H1 (cell line): ENCODE data around the gene EZH2. TPM values are rescaled to one million over a fixed set of nuclear protein-coding genes. Genes with fewer than 3 reads are reported as not detected.

ENCODE experiments used
- CTCF ChIA-PET: fragments of 300-600 bp; sonication (Branson Sonifier 250); formaldehyde crosslinking; loops from one replicate; lab custom pipeline; 2021; ENCODE audit not compliant: partially characterized antibody; lab: Charles Lee
- POLR2A ChIA-PET: fragments of 300-600 bp; sonication (Branson Sonifier 250); formaldehyde crosslinking; loops from one replicate; lab custom pipeline; 2021; ENCODE audit warnings: inconsistent platforms; ENCODE audit not compliant: partially characterized antibody; lab: Charles Lee
- DNase-seq, 2 experiments: peaks; one replicate each; pipeline versions ENCODE4 v3.0.0 to v3.0.0-alpha.2; 2010 to 2022; ENCODE audit warnings: low spot score in 2 of 2, low read depth in 1 of 2, mixed read lengths in 1 of 2
- FAIRE-seq: peaks from 2 replicates; lab custom pipeline; 2011; peaks lifted over from hg19 to GRCh38; lab: Jason Lieb, UNC
- H2AFZ ChIP-seq: 2 replicates; pipeline ENCODE4 v1.8.1; 2012; ENCODE audit warnings: low read length, inconsistent platforms
- H2AK5ac ChIP-seq: 2 replicates; pipeline ENCODE4 v1.6.1; 2013; ENCODE audit warnings: low read depth, low read length
- H2BK120ac ChIP-seq: replicated peaks from 2 replicates; pipeline ENCODE3; 2013; ENCODE audit warnings: low read depth, low read length, inconsistent platforms
- H2BK12ac ChIP-seq: 2 replicates; pipeline ENCODE4 v1.6.1; 2013; ENCODE audit warnings: low read depth, low read length
- H2BK15ac ChIP-seq: 2 replicates; pipeline ENCODE4 v1.6.1; 2013; ENCODE audit warnings: low read length
- H2BK20ac ChIP-seq: 2 replicates; pipeline ENCODE4 v1.6.1; 2013; ENCODE audit warnings: low read length
- H2BK5ac ChIP-seq: 2 replicates; pipeline ENCODE4 v1.6.1; 2013; ENCODE audit warnings: low read depth, low read length
- H3K14ac ChIP-seq: 2 replicates; pipeline ENCODE4 v1.6.1; 2013; ENCODE audit warnings: inconsistent platforms; ENCODE audit not compliant: insufficient read length
- H3K18ac ChIP-seq: 2 replicates; pipeline ENCODE4 v1.6.1; 2013; ENCODE audit warnings: low read length; ENCODE audit errors: extremely low read depth
- H3K23ac ChIP-seq: 2 replicates; pipeline ENCODE4 v1.6.1; 2013; ENCODE audit warnings: inconsistent platforms; ENCODE audit not compliant: insufficient read length
- H3K23me2 ChIP-seq: 2 replicates; pipeline ENCODE4 v1.6.1; 2013; ENCODE audit warnings: low read depth, low read length
- H3K27ac ChIP-seq: 2 replicates; pipeline ENCODE4 v1.6.1; 2011; ENCODE audit warnings: low read depth, low read length, inconsistent platforms
- H3K27me3 ChIP-seq, 4 experiments: replicated peaks in 1 of 4; 1 replicate in 1 of 4; 2 replicates in 3 of 4; pipeline versions ENCODE4 v1.6.1 to v1.8.1; 2011 to 2013; ENCODE audit warnings: low read length in 3 of 4, mild to moderate bottlenecking in 3 of 4, inconsistent platforms in 2 of 4, mixed read lengths in 2 of 4, moderate library complexity in 1 of 4; ENCODE audit not compliant: control insufficient read depth in 3 of 4, insufficient read depth in 3 of 4; ENCODE audit errors: extremely low read depth in 1 of 4
- H3K36me3 ChIP-seq, 4 experiments: 2 replicates each; pipeline versions ENCODE4 v1.6.1 to v1.8.1; 2011 to 2013; ENCODE audit warnings: mild to moderate bottlenecking in 4 of 4, low read length in 3 of 4, moderate library complexity in 2 of 4, control low read depth in 1 of 4, inconsistent platforms in 1 of 4; ENCODE audit not compliant: insufficient read depth in 4 of 4, control insufficient read depth in 2 of 4
- H3K4ac ChIP-seq: replicated peaks from 2 replicates; pipeline ENCODE3; 2013; ENCODE audit warnings: low read length, low read depth, mixed read lengths, inconsistent platforms; ENCODE audit not compliant: insufficient read length
- H3K4me1 ChIP-seq, 4 experiments: replicated peaks in 1 of 4; 1 replicate in 1 of 4; 2 replicates in 3 of 4; pipeline versions ENCODE4 v1.6.1 to v1.8.1; 2011 to 2013; ENCODE audit warnings: low read length in 3 of 4, inconsistent platforms in 2 of 4, mixed read lengths in 1 of 4; ENCODE audit not compliant: insufficient read depth in 4 of 4, control insufficient read depth in 3 of 4
- H3K4me2 ChIP-seq, 2 experiments: 2 replicates each; pipeline versions ENCODE4 v1.6.1 to v1.8.1; 2011 to 2013; ENCODE audit warnings: low read depth in 2 of 2, low read length in 2 of 2, control low read depth in 1 of 2, inconsistent platforms in 1 of 2, mild to moderate bottlenecking in 1 of 2; ENCODE audit not compliant: insufficient read depth in 1 of 2
- H3K4me3 ChIP-seq, 4 experiments: fragments of 200-600, 300-600 bp in 1 of 4; sonication (generic), shearing (Covaris generic), sonication (Bioruptor Twin) in 1 of 4; 2 replicates each; pipeline versions ENCODE4 v1.5.1 to v1.8.1; 2011 to 2016; ENCODE audit warnings: low read length in 4 of 4, low read depth in 3 of 4, control low read depth in 2 of 4, inconsistent platforms in 2 of 4, mild to moderate bottlenecking in 2 of 4, mixed read lengths in 1 of 4, moderate library complexity in 1 of 4; ENCODE audit not compliant: insufficient read depth in 2 of 4; ENCODE audit errors: extremely low read depth in 1 of 4
- H3K56ac ChIP-seq: replicated peaks from 2 replicates; pipeline ENCODE3; 2013; ENCODE audit warnings: low read depth, mild to moderate bottlenecking, mixed read lengths, low read length, inconsistent platforms; ENCODE audit not compliant: insufficient read length
- H3K79me1 ChIP-seq: 2 replicates; pipeline ENCODE4 v1.6.1; 2013; ENCODE audit warnings: low read depth, low read length, control low read depth
- H3K79me2 ChIP-seq, 2 experiments: 2 replicates each; pipeline versions ENCODE4 v1.6.1 to v1.8.1; 2012 to 2013; ENCODE audit warnings: low read length in 2 of 2, mild to moderate bottlenecking in 2 of 2, inconsistent platforms in 1 of 2; ENCODE audit not compliant: insufficient read depth in 2 of 2, control insufficient read depth in 1 of 2
- H3K9ac ChIP-seq, 4 experiments: replicated peaks in 1 of 4; 1 replicate in 1 of 4; 2 replicates in 3 of 4; pipeline versions ENCODE4 v1.6.1 to v1.8.1; 2011 to 2013; ENCODE audit warnings: low read depth in 3 of 4, low read length in 3 of 4, control low read depth in 2 of 4, mild to moderate bottlenecking in 2 of 4, moderate library complexity in 2 of 4, inconsistent platforms in 1 of 4; ENCODE audit errors: extremely low read depth in 1 of 4
- H3K9me3 ChIP-seq, 2 experiments: 2 replicates each; pipeline versions ENCODE4 v1.6.1 to v1.8.1; 2012 to 2013; ENCODE audit warnings: mild to moderate bottlenecking in 2 of 2, moderate library complexity in 2 of 2, control low read depth in 1 of 2, inconsistent platforms in 1 of 2, low read depth in 1 of 2, low read length in 1 of 2, mixed read lengths in 1 of 2; ENCODE audit not compliant: insufficient read depth in 2 of 2
- H4K20me1 ChIP-seq, 2 experiments: replicated peaks in 1 of 2; 2 replicates each; pipeline versions ENCODE3 to v1.8.1; 2011 to 2013; ENCODE audit warnings: inconsistent platforms in 2 of 2, low read length in 2 of 2, mild to moderate bottlenecking in 1 of 2; ENCODE audit not compliant: insufficient read depth in 2 of 2, control insufficient read depth in 1 of 2
- H4K5ac ChIP-seq: 2 replicates; pipeline ENCODE4 v1.6.1; 2013; ENCODE audit warnings: low read length, low read depth, mixed read lengths, inconsistent platforms; ENCODE audit not compliant: insufficient read length
- H4K8ac ChIP-seq: 2 replicates; pipeline ENCODE4 v1.8.0; 2013; ENCODE audit warnings: mild to moderate bottlenecking, moderate library complexity, low read length, inconsistent platforms; ENCODE audit not compliant: insufficient read depth; ENCODE audit errors: extremely low read depth
- H4K91ac ChIP-seq: replicated peaks from 2 replicates; pipeline ENCODE3; 2013; ENCODE audit warnings: low read length, mixed read lengths, inconsistent platforms; ENCODE audit not compliant: insufficient read length
- BCL11A ChIP-seq, 2 experiments: IDR thresholded peaks; one replicate each; pipeline ENCODE4 v1.6.1; 2011; ENCODE audit warnings: low read depth in 2 of 2, low read length in 2 of 2, mild to moderate bottlenecking in 2 of 2
- EGR1 ChIP-seq: IDR thresholded peaks from 2 replicates; pipeline ENCODE4 v1.6.1; 2011; ENCODE audit warnings: low read depth, low read length, borderline replicate concordance
- JUND ChIP-seq: IDR thresholded peaks from 2 replicates; pipeline ENCODE4 v1.6.1; 2011; ENCODE audit warnings: mild to moderate bottlenecking, improper control_type of control experiment, low read length
- KDM1A ChIP-seq: fragments of 200-600, 300-600 bp; sonication (generic); IDR thresholded peaks from 2 replicates; pipeline ENCODE4 v1.7.1; 2016; ENCODE audit warnings: mild to moderate bottlenecking, low read length, borderline replicate concordance
- POLR2A ChIP-seq, 2 experiments: IDR thresholded peaks; 1 replicate in 1 of 2; 2 replicates in 1 of 2; pipeline ENCODE4 v1.6.1; 2011; ENCODE audit warnings: low read depth in 2 of 2, low read length in 2 of 2, mild to moderate bottlenecking in 2 of 2; ENCODE audit errors: control extremely low read depth in 1 of 2
- RFX5 ChIP-seq: IDR thresholded peaks from 2 replicates; pipeline ENCODE4 v1.6.1; 2011; ENCODE audit warnings: low read depth, low read length, improper control_type of control experiment, borderline replicate concordance
- SP2 ChIP-seq: IDR thresholded peaks from 2 replicates; pipeline ENCODE4 v1.6.1; 2012; ENCODE audit warnings: mild to moderate bottlenecking, low read length, inconsistent platforms
- SRF ChIP-seq: IDR thresholded peaks from 2 replicates; pipeline ENCODE4 v1.6.1; 2011; ENCODE audit warnings: mild to moderate bottlenecking, low read depth, low read length, moderate library complexity
- SUZ12 ChIP-seq: fragments of 200-600 bp; sonication (generic); IDR thresholded peaks from 2 replicates; pipeline ENCODE4 v1.6.1; 2012; ENCODE audit warnings: mild to moderate bottlenecking, inconsistent platforms, low read length, moderate library complexity, mixed read lengths
- TEAD4 ChIP-seq: IDR thresholded peaks from 2 replicates; pipeline ENCODE4 v1.6.1; 2012; ENCODE audit warnings: low read depth, low read length, inconsistent platforms, mixed read lengths
- ZNF274 ChIP-seq: IDR thresholded peaks from 2 replicates; pipeline ENCODE4 v1.7.0; 2012; ENCODE audit warnings: low read length, borderline replicate concordance; ENCODE audit errors: extremely low read depth
- WGBS, 2 experiments: shearing (Covaris generic) in 1 of 2; methylation state at CpG; one replicate each; pipeline versions ENCODE4 v1.1.6 to v1.1.7; 2013 to 2015; ENCODE audit warnings: low lambda C conversion rate in 2 of 2, mixed read lengths in 2 of 2, inconsistent platforms in 1 of 2, low coverage in 1 of 2, missing lambda C conversion rate in 1 of 2; ENCODE audit not compliant: insufficient replicate concordance in 2 of 2, insufficient coverage in 1 of 2, insufficient read length in 1 of 2; ENCODE audit errors: extremely low coverage in 1 of 2, missing lambda C conversion rate in 1 of 2; 5-methylcytosine and 5-hydroxymethylcytosine counted together
- polyA plus RNA-seq, 7 experiments: library from polyadenylated mRNA; depleted of rRNA in 3 of 7; stranded (reverse) in 5 of 7; unstranded in 2 of 7; fragments of >200 nt in 5 of 7; fragments of 200-250 nt in 2 of 7; gene quantifications; 1 replicate in 5 of 7; 2 replicates in 1 of 7; 4 replicates in 1 of 7; pipeline versions ENCODE4 v1.2.1 to v1.2.3, GENCODE V29; 2011 to 2013; ENCODE audit warnings: missing spikeins in 2 of 7, mixed read lengths in 2 of 7
- total RNA-seq: library from RNA; stranded (reverse); fragmentation: NEBNext Ultra II Directional; extraction: Animal tissue kit (Norgen Biotek cat#: 25700); gene quantifications from 2 replicates; pipeline ENCODE4 v1.2.1, GENCODE V29; 2021

The EZH2 gene
- total and polyA plus RNA-seq, 2 of the 8 experiments (the other 6 are each of a cell fraction or from before 2014, with no cell fraction given): 28.9 to 49.0 TPM

- H3K23ac ChIP-seq: no peak overlapping the region
- H3K4me2 ChIP-seq: no peak overlapping the region
- no peak overlapping the region for H2BK120ac ChIP-seq
- H4K5ac ChIP-seq: no peak overlapping the region
- no peak overlapping the region for H2BK12ac ChIP-seq
- no peaks in the 10 kb centered on the region for H3K79me2 ChIP-seq
- no peak overlapping the region for H2BK20ac ChIP-seq
- no peaks in the 10 kb centered on the region for H3K23me2 ChIP-seq
- H3K36me3 ChIP-seq: peaks cover 7 to 78% (median 36%) of the 10 kb centered on the region in 4 experiments; a peak in 7 of 8 replicates
- TF ChIP-seq JUND (no peak), SRF (no peak), KDM1A (no peak), ZNF274 (no peak), POLR2A (IDR thresholded peaks at IDR 0.05; ENCODE audit: control extremely low read depth in 1 of 2, low read depth in 2 of 2, low read length in 2 of 2) (no peak), RFX5 (no peak), EGR1 (no peak), SP2 (no peak), TEAD4 (no peak), BCL11A (IDR thresholded peaks at IDR 0.05; ENCODE audit: low read depth in 2 of 2, low read length in 2 of 2) (no peak), SUZ12 (no peak)
- H3K4me1 ChIP-seq: peaks cover 0 to 2% (median 1%) of the 10 kb centered on the region in 4 experiments; a peak in 2 of 7 replicates
- no peak overlapping the region for H4K91ac ChIP-seq
- H3K4me3 ChIP-seq: no peak overlapping the region
- ChIA-PET POLR2A (interaction anchor here (0.6 kb wide), 1 partner anchor 84 kb away, joined by 5 read pairs; no protein-coding TSS in a partner anchor), CTCF (no interaction called here)
- H2BK15ac ChIP-seq: no peak overlapping the region
- no peak overlapping the region for H2BK5ac ChIP-seq
- H3K27ac ChIP-seq: no peak overlapping the region
- WGBS, 2 experiments: 85% methylated on average over 4 of the region's 4 CpGs; no CpG with 5 or more reads in 1 of the 2 experiments
- H2AFZ ChIP-seq: no peak overlapping the region
- DNase-seq (no peak), FAIRE-seq (no peak)
- H3K79me1 ChIP-seq: no peaks in the 10 kb centered on the region
- H3K4ac ChIP-seq: no peak overlapping the region
- H3K9me3 ChIP-seq: no peaks in the 10 kb centered on the region
- no peak overlapping the region for H3K18ac ChIP-seq
- H3K14ac ChIP-seq: no peak overlapping the region
- no peak overlapping the region for H2AK5ac ChIP-seq
- H4K8ac ChIP-seq: no peak overlapping the region
- H3K27me3 ChIP-seq: no peaks in the 10 kb centered on the region
- H4K20me1 ChIP-seq: no peaks in the 10 kb centered on the region
- H3K56ac ChIP-seq: no peak overlapping the region
- H3K9ac ChIP-seq: no peak overlapping the region
Observed at GRCh38 chr7:148811892-148812291, 72.2 kb downstream of the EZH2 start.
